Right atrium auricular region (tissue), 2 donors: ENCODE data around the gene CXCL12. TPM values are rescaled to one million over a fixed set of nuclear protein-coding genes. Genes with fewer than 3 reads are reported as not detected.

Experiments
- DNase-seq: peaks from one replicate; pipeline ENCODE4 v3.0.0-alpha.2; 2019; ENCODE audit warnings: low spot score
- H3K27ac ChIP-seq, 2 donors: fragments of 200-600 bp; sonication (generic); 1 replicate in 1 of 2; 2 replicates in 1 of 2; pipeline ENCODE4 v1.5.1; 2016 to 2019
- H3K27me3 ChIP-seq, 2 donors: fragments of 200-600 bp; sonication (generic); one replicate each; pipeline versions ENCODE4 v1.5.1 to v1.6.0; 2017 to 2019
- H3K36me3 ChIP-seq: fragments of 200-600 bp; sonication (generic); one replicate; pipeline ENCODE4 v1.5.1; 2016
- H3K4me1 ChIP-seq, 2 donors: fragments of 200-600 bp; sonication (generic); one replicate each; pipeline versions ENCODE4 v1.5.1 to v1.6.0; 2017 to 2019
- H3K4me3 ChIP-seq, 2 donors: fragments of 200-600 bp; sonication (generic); 1 replicate in 1 of 2; 2 replicates in 1 of 2; pipeline ENCODE4 v1.5.1; 2017 to 2019; ENCODE audit warnings: mild to moderate bottlenecking in 1 of 2, moderate library complexity in 1 of 2
- H3K9me3 ChIP-seq, 2 donors: fragments of 200-600 bp; sonication (generic); one replicate each; pipeline ENCODE4 v1.5.1; 2019
- CTCF ChIP-seq, 2 donors: fragments of 200-600 bp; sonication (generic); IDR thresholded peaks; one replicate each; pipeline ENCODE4 v1.5.1; 2019; ENCODE audit warnings: antibody characterized with exemption in 2 of 2
- total RNA-seq, 2 donors: library from RNA; depleted of rRNA; stranded (reverse); fragments of >200 nt; gene quantifications; one replicate each; pipeline ENCODE4 v1.1.0, GENCODE V29; 2016

CXCL12 gene
- total RNA-seq, 2 donors from 2014 or later, result 53.8 to 64.0 TPM

GRCh38 chr10:44395902-44396670 lies 11.2 kb upstream of the CXCL12 start:
- Histone ChIP-seq H3K27ac (no peak overlapping the region), H3K9me3 (no peaks in the 10 kb centered on the region), H3K27me3 (no peaks in the 10 kb centered on the region), H3K4me1 (no peaks in the 10 kb centered on the region), H3K4me3 (no peak overlapping the region), H3K36me3 (no peaks in the 10 kb centered on the region)
- DNase-seq, result no peak
- no peak for TF ChIP-seq CTCF (IDR thresholded peaks at IDR 0.05)

- no peak overlapping the region for H3K27ac ChIP-seq
- H3K9me3 ChIP-seq, result no peaks in the 10 kb centered on the region
- DNase-seq, result no peak
These were observed 10.5 kb upstream of the CXCL12 start for GRCh38 chr10:44395396-44395795.

GRCh38 chr10:44394696-44395381 lies 9.9 kb upstream of the CXCL12 start:
- no peaks in the 10 kb centered on the region for H3K4me1 ChIP-seq

More at GRCh38 chr10:44395396-44395795, 10.5 kb upstream of the CXCL12 start:
- H3K4me1 ChIP-seq, result no peaks in the 10 kb centered on the region
- H3K4me3 ChIP-seq, result no peak overlapping the region
- H3K36me3 ChIP-seq, result no peaks in the 10 kb centered on the region
- TF ChIP-seq CTCF (IDR thresholded peaks at IDR 0.05), result no peak
- H3K27me3 ChIP-seq, result no peaks in the 10 kb centered on the region

GRCh38 chr10:44393834-44394547 lies 9.1 kb upstream of the CXCL12 start:
- Histone ChIP-seq H3K27ac (no peak overlapping the region), H3K36me3 (no peaks in the 10 kb centered on the region), H3K9me3 (no peaks in the 10 kb centered on the region), H3K27me3 (no peaks in the 10 kb centered on the region), H3K4me3 (no peak overlapping the region), H3K4me1 (peaks cover 0 to 4% of the 10 kb centered on the region in 2 donors)
- TF ChIP-seq CTCF (IDR thresholded peaks at IDR 0.05), result no peak
- no peak for DNase-seq

More at GRCh38 chr10:44394696-44395381, 9.9 kb upstream of the CXCL12 start:
- Histone ChIP-seq H3K9me3 (no peaks in the 10 kb centered on the region), H3K27me3 (no peaks in the 10 kb centered on the region), H3K36me3 (no peaks in the 10 kb centered on the region), H3K27ac (no peak overlapping the region), H3K4me3 (no peak overlapping the region)
- no peak for DNase-seq
- TF ChIP-seq CTCF (IDR thresholded peaks at IDR 0.05), result no peak

GRCh38 chr10:44393051-44393630 lies 8.2 kb upstream of the CXCL12 start:
- no peak overlapping the region for H3K27ac ChIP-seq
- H3K27me3 ChIP-seq, result no peaks in the 10 kb centered on the region
- DNase-seq, result no peak
- no peaks in the 10 kb centered on the region for H3K36me3 ChIP-seq
- no peak overlapping the region for H3K4me3 ChIP-seq
- no peak for TF ChIP-seq CTCF (IDR thresholded peaks at IDR 0.05)
- H3K4me1 ChIP-seq, result peaks cover 0 to 6% of the 10 kb centered on the region in 2 donors
- no peaks in the 10 kb centered on the region for H3K9me3 ChIP-seq
